Endothelial cell of umbilical vein (primary cell): Measurements from ENCODE around the gene RNF157. TPM values are rescaled to one million over a fixed set of nuclear protein-coding genes. Genes with fewer than 3 reads are reported as not detected.

Experiments used
- BruUV-seq: library from RNA; stranded (reverse); fragments of 400-500 nt; replicated peaks from 2 replicates; lab custom pipeline; 2021; lab: Mats Ljungman, UMichigan
- CTCF ChIA-PET: fragments of 300-600, 350-600 bp; sonication (Branson Sonifier 250); formaldehyde crosslinking; loops from one replicate; lab custom pipeline; 2021; ENCODE audit warnings: antibody characterized with exemption, inconsistent platforms; lab: Charles Lee
- POLR2A ChIA-PET: fragments of 300-600, 350-600 bp; sonication (Branson Sonifier 250); formaldehyde crosslinking; loops from one replicate; lab custom pipeline; 2021; ENCODE audit warnings: antibody characterized with exemption, inconsistent platforms; lab: Charles Lee
- DNase-seq: peaks from one replicate; pipeline ENCODE4 v3.0.0-alpha.2; 2011; ENCODE audit warnings: low read depth, low spot score
- FAIRE-seq: peaks from 2 replicates; lab custom pipeline; 2011; peaks lifted over from hg19 to GRCh38; lab: Jason Lieb, UNC
- H2AFZ ChIP-seq: 2 replicates; pipeline ENCODE4 v1.6.0; 2012; ENCODE audit warnings: low read depth, low read length, control low read depth, inconsistent platforms
- H3K27ac ChIP-seq: 2 replicates; pipeline ENCODE4 v1.5.1; 2011; ENCODE audit warnings: low read depth, mild to moderate bottlenecking, control low read depth, low read length, moderate library complexity; ENCODE audit not compliant: insufficient read depth
- H3K27me3 ChIP-seq, 2 experiments: 2 replicates each; pipeline versions ENCODE4 v1.6.0 to v1.6.1; 2011; ENCODE audit warnings: low read length in 2 of 2, mixed read lengths in 1 of 2; ENCODE audit not compliant: control insufficient read depth in 2 of 2, insufficient read depth in 2 of 2
- H3K36me3 ChIP-seq, 2 experiments: 2 replicates in 1 of 2; 3 replicates in 1 of 2; pipeline ENCODE4 v1.5.1; 2011; ENCODE audit warnings: low read length in 2 of 2, mild to moderate bottlenecking in 1 of 2, moderate library complexity in 1 of 2; ENCODE audit not compliant: control insufficient read depth in 2 of 2, insufficient read depth in 2 of 2; ENCODE audit errors: extremely low read depth in 1 of 2
- H3K4me1 ChIP-seq: 3 replicates; pipeline ENCODE4 v1.5.1; 2011; ENCODE audit warnings: mild to moderate bottlenecking, low read length; ENCODE audit not compliant: control insufficient read depth, insufficient read depth; ENCODE audit errors: extremely low read depth
- H3K4me2 ChIP-seq: 2 replicates; pipeline ENCODE4 v1.6.1; 2011; ENCODE audit warnings: low read length, control low read depth, mixed read lengths; ENCODE audit not compliant: insufficient read depth
- H3K4me3 ChIP-seq, 3 experiments: fragments of 200-600 bp in 1 of 3; sonication (generic), shearing (Covaris generic) in 1 of 3; replicated peaks in 1 of 3; 2 replicates each; pipeline ENCODE4 v1.5.1; 2011 to 2016; ENCODE audit warnings: control low read depth in 3 of 3, low read length in 3 of 3, mild to moderate bottlenecking in 2 of 3, inconsistent platforms in 1 of 3, low read depth in 1 of 3, moderate library complexity in 1 of 3; ENCODE audit not compliant: insufficient read depth in 1 of 3
- H3K79me2 ChIP-seq: 2 replicates; pipeline ENCODE4 v1.6.0; 2012; ENCODE audit warnings: low read length, inconsistent platforms; ENCODE audit not compliant: control insufficient read depth, insufficient read depth
- H3K9ac ChIP-seq: replicated peaks from 2 replicates; pipeline ENCODE3; 2011; ENCODE audit warnings: low read length, control low read depth; ENCODE audit not compliant: insufficient read depth; ENCODE audit errors: extremely low read depth
- H3K9me1 ChIP-seq: replicated peaks from 3 replicates; pipeline ENCODE4 v1.6.0; 2011; ENCODE audit warnings: mild to moderate bottlenecking, low read length; ENCODE audit not compliant: control insufficient read depth, insufficient read depth; ENCODE audit errors: extremely low read depth
- H3K9me3 ChIP-seq: replicated peaks from 2 replicates; pipeline ENCODE4 v1.5.1; 2012; ENCODE audit warnings: low read length, inconsistent platforms; ENCODE audit not compliant: control insufficient read depth, insufficient read depth
- H4K20me1 ChIP-seq: replicated peaks from 2 replicates; pipeline ENCODE3; 2011; ENCODE audit warnings: mild to moderate bottlenecking, low read length; ENCODE audit not compliant: control insufficient read depth, insufficient read depth; ENCODE audit errors: extremely low read depth
- CTCF ChIP-seq, 2 donors: IDR thresholded peaks; 1 replicate in 1 of 2; 2 replicates in 1 of 2; pipeline ENCODE4 v1.5.1; 2011; ENCODE audit warnings: low read length in 2 of 2, mild to moderate bottlenecking in 2 of 2, moderate library complexity in 2 of 2, control low read depth in 1 of 2, inconsistent platforms in 1 of 2, low read depth in 1 of 2; ENCODE audit not compliant: insufficient read depth in 1 of 2; ENCODE audit errors: extremely low read depth in 1 of 2
- EZH2 ChIP-seq: IDR thresholded peaks from 2 replicates; pipeline ENCODE4 v1.6.1; 2012; ENCODE audit warnings: borderline replicate concordance, low read depth, mild to moderate bottlenecking, moderate library complexity, low read length, inconsistent platforms; ENCODE audit not compliant: severe bottlenecking
- FOS ChIP-seq: IDR thresholded peaks from 2 replicates; pipeline ENCODE4 v1.6.1; 2011; ENCODE audit warnings: mild to moderate bottlenecking, low read length, moderate library complexity, borderline replicate concordance; ENCODE audit not compliant: insufficient read depth
- GATA2 ChIP-seq: IDR thresholded peaks from 2 replicates; pipeline ENCODE4 v1.7.0; 2011; ENCODE audit warnings: low read depth, mild to moderate bottlenecking, moderate library complexity, mixed read lengths, low read length; ENCODE audit not compliant: insufficient read length, insufficient read depth
- JUN ChIP-seq: IDR thresholded peaks from 2 replicates; pipeline ENCODE4 v1.6.1; 2011; ENCODE audit warnings: borderline replicate concordance, low read depth; ENCODE audit not compliant: insufficient read length, insufficient read depth
- MAX ChIP-seq: IDR thresholded peaks from 2 replicates; pipeline ENCODE4 v1.6.1; 2011; ENCODE audit not compliant: insufficient read depth, insufficient read length
- MYC ChIP-seq: IDR thresholded peaks from one replicate; pipeline ENCODE4 v1.6.1; 2011; ENCODE audit warnings: mild to moderate bottlenecking, low read depth, low read length
- POLR2A ChIP-seq: IDR thresholded peaks from 2 replicates; pipeline ENCODE4 v1.6.1; 2012; ENCODE audit warnings: low read depth, mild to moderate bottlenecking, control low read depth, low read length
- POLR2AphosphoS5 ChIP-seq: IDR thresholded peaks from 2 replicates; pipeline ENCODE4 v1.6.1; 2012; ENCODE audit warnings: low read depth, mild to moderate bottlenecking, control low read depth, low read length, moderate library complexity; ENCODE audit not compliant: insufficient read depth
- dilution Hi-C: fragments of 300-500 bp; cut with MboI; formaldehyde crosslinking; loops from one replicate; pipeline ENCODE4 v1.15.0; 2019; ENCODE audit warnings: low sequenced_read_pairs; ENCODE audit not compliant: extremely low pct_ligation_motif_present
- intact Hi-C: fragments of 100-400 bp; cut with micrococcal nuclease; formaldehyde crosslinking; loops from one replicate; pipeline ENCODE4 v1.10.0; 2022
- polyA plus RNA-seq, 4 experiments: library from polyadenylated mRNA; depleted of rRNA in 3 of 4; stranded (reverse) in 3 of 4; unstranded in 1 of 4; fragments of >200 nt; gene quantifications; 2 replicates each; pipeline versions ENCODE4 v1.2.1 to v1.2.3, GENCODE V29; 2011 to 2012; ENCODE audit warnings: missing spikeins in 1 of 4
- total RNA-seq: library from RNA; stranded (reverse); gene quantifications from 2 replicates; pipeline ENCODE4 v1.2.3, GENCODE V29; 2021

The RNF157 gene
- total and polyA plus RNA-seq, 2 donors (not counting 3 experiments of a cell fraction or from before 2014, with no cell fraction given): 0.07 to 0.86 TPM

- BruUV-seq: no TSS peak
- no peak for TF ChIP-seq MAX
- TF ChIP-seq CTCF (IDR thresholded peaks at IDR 0.05; ENCODE audit: extremely low read depth in 1 of 2, insufficient read depth in 1 of 2, low read depth in 1 of 2, low read length in 2 of 2): no peak
- no peak for TF ChIP-seq EZH2
- TF ChIP-seq GATA2: no peak
- no peak for TF ChIP-seq FOS
- TF ChIP-seq JUN: no peak
- no peak for TF ChIP-seq MYC
- TF ChIP-seq POLR2A: no peak
- TF ChIP-seq POLR2AphosphoS5: no peak
- no peak for DNase-seq
- intact Hi-C loops: no loop called here
- Histone ChIP-seq H3K9ac (no peak overlapping the region), H3K9me1 (no peaks in the 10 kb centered on the region), H3K79me2 (no peaks in the 10 kb centered on the region), H3K27ac (no peak overlapping the region), H3K4me3 (no peak overlapping the region), H4K20me1 (no peaks in the 10 kb centered on the region), H3K36me3 (no peaks in the 10 kb centered on the region), H3K4me1 (no peaks in the 10 kb centered on the region), H2AFZ (no peak overlapping the region), H3K9me3 (no peaks in the 10 kb centered on the region), H3K4me2 (no peak overlapping the region), H3K27me3 (peaks cover 4 to 12% of the 10 kb centered on the region in 2 experiments)
- POLR2A ChIA-PET: no interaction called here
- CTCF ChIA-PET: interaction anchor here (0.6 to 3.7 kb wide), 6 partner anchors 20 to 128 kb away, joined by 3 to 17 read pairs (median 4); no protein-coding TSS in a partner anchor
- dilution Hi-C loops: no loop called here
- FAIRE-seq: no peak
Measured at GRCh38 chr17:76151896-76152454, 88.3 kb downstream of the RNF157 start.
